HL-60 (cell line): Measurements from ENCODE around the gene PRKAR1B.

ENCODE experiments used
- DNase-seq, 2 experiments: peaks; one replicate each; pipeline ENCODE4 v3.0.0-alpha.2; 2010 to 2020; ENCODE audit warnings: low read depth in 1 of 2, low spot score in 1 of 2
- H3K27ac ChIP-seq: fragments of 250-450 bp; sonication (Bioruptor Pico); replicated peaks from 2 replicates; pipeline ENCODE4 v1.5.1; 2020; ENCODE audit warnings: mild to moderate bottlenecking, moderate library complexity
- H3K27me3 ChIP-seq: fragments of 250-450 bp; sonication (Bioruptor Pico); 2 replicates; pipeline ENCODE4 v1.5.1; 2021; ENCODE audit warnings: mild to moderate bottlenecking, moderate library complexity; ENCODE audit not compliant: insufficient read depth, poor library complexity, severe bottlenecking
- H3K4me3 ChIP-seq: replicated peaks from 2 replicates; pipeline ENCODE4 v1.5.1; 2011; ENCODE audit warnings: mild to moderate bottlenecking, control low read depth, low read length; ENCODE audit not compliant: insufficient read depth
- GABPA ChIP-seq: IDR thresholded peaks from 2 replicates; pipeline ENCODE4 v1.6.1; 2012; ENCODE audit warnings: low read depth
- POLR2AphosphoS5 ChIP-seq: IDR thresholded peaks from 2 replicates; pipeline ENCODE4 v1.6.1; 2012; ENCODE audit warnings: low read depth
- SPI1 ChIP-seq: IDR thresholded peaks from 2 replicates; pipeline ENCODE4 v1.6.1; 2012; ENCODE audit warnings: low read depth, mild to moderate bottlenecking, borderline replicate concordance
- TF ChIP-seq, protein P1 (sequence below): IDR thresholded peaks from 2 replicates; pipeline ENCODE4 v1.6.1; 2012; ENCODE audit warnings: low read depth; ENCODE audit not compliant: insufficient replicate concordance
- TF ChIP-seq, protein P2 (sequence below): IDR thresholded peaks from one replicate; pipeline ENCODE4 v1.5.1; 2011; ENCODE audit warnings: low read length, control low read depth, inconsistent platforms; ENCODE audit not compliant: insufficient read depth

PRKAR1B gene

DNA sequence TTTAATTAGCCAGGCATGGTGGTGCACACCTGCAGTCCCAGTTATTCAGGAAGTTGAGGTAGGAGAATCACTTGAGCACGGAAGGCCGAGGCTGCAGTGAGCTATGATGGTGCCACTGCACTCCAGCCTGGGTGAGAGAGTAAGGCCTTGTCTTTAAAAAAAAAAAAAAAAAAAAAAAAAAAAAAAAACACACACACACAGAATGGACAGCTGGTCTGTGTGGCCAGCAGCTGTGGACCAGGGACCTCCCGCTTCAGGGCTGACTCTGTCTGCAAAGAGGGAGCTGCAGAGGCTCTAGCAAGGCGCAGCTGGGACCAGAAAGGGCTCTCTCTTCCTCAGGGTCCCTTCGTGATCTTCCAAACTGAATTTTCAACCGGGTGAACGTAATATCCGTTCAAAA lies 54.2 kb downstream of the PRKAR1B start:
- DNase-seq, result no peak
- H3K27me3 ChIP-seq, result no peaks in the 10 kb centered on the region
- no peak overlapping the region for H3K27ac ChIP-seq
- TF ChIP-seq GABPA (no peak), POLR2AphosphoS5 (no peak), SPI1 (no peak)
- TF ChIP-seq, protein P1, sequence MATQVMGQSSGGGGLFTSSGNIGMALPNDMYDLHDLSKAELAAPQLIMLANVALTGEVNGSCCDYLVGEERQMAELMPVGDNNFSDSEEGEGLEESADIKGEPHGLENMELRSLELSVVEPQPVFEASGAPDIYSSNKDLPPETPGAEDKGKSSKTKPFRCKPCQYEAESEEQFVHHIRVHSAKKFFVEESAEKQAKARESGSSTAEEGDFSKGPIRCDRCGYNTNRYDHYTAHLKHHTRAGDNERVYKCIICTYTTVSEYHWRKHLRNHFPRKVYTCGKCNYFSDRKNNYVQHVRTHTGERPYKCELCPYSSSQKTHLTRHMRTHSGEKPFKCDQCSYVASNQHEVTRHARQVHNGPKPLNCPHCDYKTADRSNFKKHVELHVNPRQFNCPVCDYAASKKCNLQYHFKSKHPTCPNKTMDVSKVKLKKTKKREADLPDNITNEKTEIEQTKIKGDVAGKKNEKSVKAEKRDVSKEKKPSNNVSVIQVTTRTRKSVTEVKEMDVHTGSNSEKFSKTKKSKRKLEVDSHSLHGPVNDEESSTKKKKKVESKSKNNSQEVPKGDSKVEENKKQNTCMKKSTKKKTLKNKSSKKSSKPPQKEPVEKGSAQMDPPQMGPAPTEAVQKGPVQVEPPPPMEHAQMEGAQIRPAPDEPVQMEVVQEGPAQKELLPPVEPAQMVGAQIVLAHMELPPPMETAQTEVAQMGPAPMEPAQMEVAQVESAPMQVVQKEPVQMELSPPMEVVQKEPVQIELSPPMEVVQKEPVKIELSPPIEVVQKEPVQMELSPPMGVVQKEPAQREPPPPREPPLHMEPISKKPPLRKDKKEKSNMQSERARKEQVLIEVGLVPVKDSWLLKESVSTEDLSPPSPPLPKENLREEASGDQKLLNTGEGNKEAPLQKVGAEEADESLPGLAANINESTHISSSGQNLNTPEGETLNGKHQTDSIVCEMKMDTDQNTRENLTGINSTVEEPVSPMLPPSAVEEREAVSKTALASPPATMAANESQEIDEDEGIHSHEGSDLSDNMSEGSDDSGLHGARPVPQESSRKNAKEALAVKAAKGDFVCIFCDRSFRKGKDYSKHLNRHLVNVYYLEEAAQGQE, result no peak
- TF ChIP-seq, protein P2, sequence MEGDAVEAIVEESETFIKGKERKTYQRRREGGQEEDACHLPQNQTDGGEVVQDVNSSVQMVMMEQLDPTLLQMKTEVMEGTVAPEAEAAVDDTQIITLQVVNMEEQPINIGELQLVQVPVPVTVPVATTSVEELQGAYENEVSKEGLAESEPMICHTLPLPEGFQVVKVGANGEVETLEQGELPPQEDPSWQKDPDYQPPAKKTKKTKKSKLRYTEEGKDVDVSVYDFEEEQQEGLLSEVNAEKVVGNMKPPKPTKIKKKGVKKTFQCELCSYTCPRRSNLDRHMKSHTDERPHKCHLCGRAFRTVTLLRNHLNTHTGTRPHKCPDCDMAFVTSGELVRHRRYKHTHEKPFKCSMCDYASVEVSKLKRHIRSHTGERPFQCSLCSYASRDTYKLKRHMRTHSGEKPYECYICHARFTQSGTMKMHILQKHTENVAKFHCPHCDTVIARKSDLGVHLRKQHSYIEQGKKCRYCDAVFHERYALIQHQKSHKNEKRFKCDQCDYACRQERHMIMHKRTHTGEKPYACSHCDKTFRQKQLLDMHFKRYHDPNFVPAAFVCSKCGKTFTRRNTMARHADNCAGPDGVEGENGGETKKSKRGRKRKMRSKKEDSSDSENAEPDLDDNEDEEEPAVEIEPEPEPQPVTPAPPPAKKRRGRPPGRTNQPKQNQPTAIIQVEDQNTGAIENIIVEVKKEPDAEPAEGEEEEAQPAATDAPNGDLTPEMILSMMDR, result no peak
- H3K4me3 ChIP-seq, result no peak overlapping the region

DNA sequence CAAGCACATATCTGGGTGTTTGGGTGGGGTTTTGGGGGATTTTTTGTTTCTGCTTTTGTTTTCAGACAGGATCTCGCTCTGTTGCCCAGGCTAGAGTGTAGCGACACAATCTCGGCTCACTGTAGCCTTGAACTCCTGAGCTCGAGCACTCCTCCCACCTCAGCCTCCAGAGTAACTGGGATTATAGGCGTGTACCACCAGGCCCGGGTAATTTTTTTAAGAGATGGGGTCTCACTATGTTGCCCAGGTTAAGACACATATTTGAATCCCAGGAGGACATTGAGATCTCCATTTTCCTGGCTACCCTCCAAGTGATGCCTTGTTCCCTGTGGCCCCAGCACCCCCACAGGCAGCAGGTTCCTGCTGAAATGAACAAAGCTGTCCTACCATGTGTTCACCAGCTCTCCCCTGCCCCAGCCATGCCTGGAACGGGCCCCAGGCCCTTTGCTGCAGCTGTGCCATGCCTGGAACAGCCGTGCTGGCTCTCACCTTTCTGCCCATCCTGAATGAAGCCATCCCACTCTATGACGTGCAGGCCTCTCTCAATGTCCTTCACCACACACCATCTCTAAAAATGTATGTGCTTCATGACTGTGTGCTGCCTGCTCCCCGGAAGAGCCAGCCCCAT lies 55.6 kb downstream of the PRKAR1B start:
- no peak for TF ChIP-seq SPI1
- TF ChIP-seq, protein P1, result no peak
- TF ChIP-seq POLR2AphosphoS5, result no peak
- TF ChIP-seq, protein P2, result no peak
- TF ChIP-seq GABPA, result no peak
- no peak overlapping the region for H3K4me3 ChIP-seq
- no peak for DNase-seq
- H3K27me3 ChIP-seq, result no peaks in the 10 kb centered on the region
- H3K27ac ChIP-seq, result no peak overlapping the region

DNA sequence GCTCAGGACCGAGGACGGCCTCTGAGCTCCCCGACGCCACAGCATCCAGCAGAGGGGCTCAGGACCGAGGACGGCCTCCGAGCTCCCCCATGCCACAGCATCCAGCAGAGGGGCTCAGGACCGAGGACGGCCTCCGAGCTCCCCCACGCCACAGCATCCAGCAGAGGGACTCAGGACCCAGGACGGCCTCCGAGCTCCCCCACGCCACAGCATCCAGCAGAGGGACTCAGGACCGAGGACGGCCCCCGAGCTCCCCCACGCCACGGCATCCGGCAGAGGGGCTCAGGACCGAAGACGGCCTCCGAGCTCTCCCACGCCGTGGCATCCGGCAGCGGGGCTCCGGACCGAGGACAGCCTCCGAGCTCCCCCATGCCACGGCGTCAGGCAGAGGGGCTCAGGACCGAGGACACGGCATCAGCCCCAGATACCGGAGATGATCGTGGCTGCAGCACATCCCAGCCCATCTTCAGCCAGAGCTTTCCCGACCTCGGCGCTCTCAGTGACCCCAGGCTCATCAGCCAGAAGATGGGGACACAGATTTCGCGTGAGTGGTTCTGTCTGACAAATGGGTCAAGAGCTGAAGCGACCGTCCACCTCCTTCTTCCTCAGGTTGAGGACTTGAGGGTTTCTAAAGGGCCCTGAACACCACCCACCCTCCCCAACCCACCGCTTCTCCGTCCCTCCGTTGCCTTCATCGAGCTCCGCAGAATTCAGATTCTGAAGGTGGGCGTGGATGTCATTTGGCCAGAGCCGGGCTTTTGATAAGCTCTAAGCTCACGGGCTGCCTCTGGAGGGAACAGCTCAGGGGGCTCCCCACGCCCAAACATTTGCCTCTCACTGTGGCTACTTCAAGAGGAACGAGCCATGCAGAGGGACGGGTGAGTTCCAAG lies 56.3 kb downstream of the PRKAR1B start:
- TF ChIP-seq, protein P2, result no peak
- no peak for TF ChIP-seq POLR2AphosphoS5
- no peak for TF ChIP-seq SPI1
- TF ChIP-seq, protein P1, result no peak
- TF ChIP-seq GABPA, result no peak
- H3K27me3 ChIP-seq, result no peaks in the 10 kb centered on the region
- no peak for DNase-seq
- H3K27ac ChIP-seq, result no peak overlapping the region
- H3K4me3 ChIP-seq, result no peak overlapping the region
